Inflammatory macrophage (primary cell): ENCODE data around the gene GALNT10.
A peak's percentile ranks its signal among the peaks of the same experiment; 100 is the strongest.

Experiments used
- DNase-seq, 2 donors: peaks; one replicate each; pipeline ENCODE4 v3.0.0-alpha.2; 2020 to 2022

The GALNT10 gene

DNA sequence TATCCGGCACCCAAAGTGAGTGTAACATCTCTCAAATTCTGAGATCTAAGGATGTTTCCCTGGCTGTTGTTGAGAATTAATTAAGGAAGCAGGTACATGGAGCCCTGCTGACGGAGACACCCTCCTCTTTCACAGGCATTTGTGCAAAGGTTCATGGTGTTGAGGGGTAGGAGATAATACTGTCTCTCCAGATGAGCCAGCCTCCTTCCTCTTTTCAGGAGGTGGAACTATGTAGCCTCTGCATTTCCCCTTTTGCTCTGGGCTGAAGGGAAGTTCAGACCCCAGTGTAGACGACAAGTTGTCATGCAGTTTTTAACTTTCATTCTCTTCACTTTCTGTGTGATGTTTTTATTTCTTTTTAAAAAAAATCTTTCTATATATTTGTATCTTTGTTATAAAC is 107.5 kb downstream of the GALNT10 start:
- DNase-seq, result peak; percentile 76 to 77

DNA sequence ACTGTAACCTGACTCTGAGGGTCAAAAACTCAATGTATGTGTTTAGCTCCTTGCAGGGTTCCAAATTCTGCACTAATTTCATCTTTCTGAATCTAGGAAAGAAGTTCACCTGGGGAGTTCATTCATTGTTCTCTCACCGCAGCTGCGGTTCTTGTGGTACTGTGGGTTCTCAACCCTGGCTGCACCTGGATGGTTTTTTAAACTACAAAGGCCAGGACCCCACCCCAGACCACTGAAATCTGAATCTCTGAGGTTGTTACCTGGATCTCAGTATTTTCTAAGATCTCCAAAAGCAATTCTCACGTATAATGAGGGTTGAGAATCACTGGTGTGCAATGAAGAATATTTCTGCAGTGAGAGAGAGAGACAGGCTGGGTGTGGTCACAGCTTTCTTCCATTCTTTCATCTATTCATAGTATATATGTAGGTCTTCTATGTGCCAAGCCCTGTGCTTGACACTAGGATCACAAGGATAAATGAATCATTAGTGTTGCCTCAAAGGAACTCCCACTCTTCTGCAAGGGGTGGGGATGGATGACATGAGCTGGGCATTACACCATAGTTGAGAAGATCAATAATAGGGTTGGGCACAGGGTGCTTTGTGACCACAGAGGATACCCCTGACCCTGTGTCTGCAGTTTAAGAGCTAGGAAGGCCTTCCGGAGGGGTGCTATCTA is 109.8 kb downstream of the GALNT10 start:
- peak; percentile 40 to 64 for DNase-seq

DNA sequence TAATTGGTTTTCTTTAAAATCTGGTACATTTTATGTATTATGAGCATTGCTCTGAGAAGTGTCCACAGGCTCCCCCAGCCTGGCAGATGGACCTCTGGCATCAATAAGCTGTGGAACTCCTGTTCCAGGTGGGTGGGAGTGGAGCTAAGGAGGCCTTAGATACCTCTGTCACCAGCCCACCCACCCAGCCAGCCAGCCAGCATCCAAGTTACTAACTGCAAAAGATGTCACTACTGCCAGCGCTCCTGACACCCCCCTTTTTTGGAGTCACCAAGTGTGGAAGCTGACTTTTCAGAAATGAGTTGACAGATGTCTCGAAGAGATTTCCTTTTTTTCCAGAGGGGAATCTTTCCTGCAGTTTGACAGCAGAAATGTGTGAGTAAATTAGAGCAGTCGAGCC is 111.2 kb downstream of the GALNT10 start:
- no peak for DNase-seq

DNA sequence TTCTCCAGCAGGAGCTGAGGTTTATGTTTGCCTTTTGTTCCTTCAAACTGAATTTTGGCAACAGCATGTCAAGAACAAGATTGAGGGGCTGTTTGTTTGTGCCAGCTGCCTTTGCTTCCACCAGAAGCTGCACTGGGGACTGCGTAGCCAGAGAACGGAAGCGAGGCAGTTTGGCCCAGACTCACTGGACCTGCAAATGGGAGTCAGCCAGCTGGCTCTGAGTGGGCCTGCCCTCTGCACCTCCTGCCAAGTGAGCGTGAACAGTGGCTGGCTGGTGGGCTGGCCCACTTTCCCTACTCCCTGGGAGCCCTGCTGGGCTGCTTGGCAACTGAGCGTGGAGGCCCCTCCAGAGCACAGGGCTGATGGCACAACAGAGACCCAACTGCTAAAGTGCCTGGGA is 111.6 kb downstream of the GALNT10 start:
- no peak for DNase-seq

DNA sequence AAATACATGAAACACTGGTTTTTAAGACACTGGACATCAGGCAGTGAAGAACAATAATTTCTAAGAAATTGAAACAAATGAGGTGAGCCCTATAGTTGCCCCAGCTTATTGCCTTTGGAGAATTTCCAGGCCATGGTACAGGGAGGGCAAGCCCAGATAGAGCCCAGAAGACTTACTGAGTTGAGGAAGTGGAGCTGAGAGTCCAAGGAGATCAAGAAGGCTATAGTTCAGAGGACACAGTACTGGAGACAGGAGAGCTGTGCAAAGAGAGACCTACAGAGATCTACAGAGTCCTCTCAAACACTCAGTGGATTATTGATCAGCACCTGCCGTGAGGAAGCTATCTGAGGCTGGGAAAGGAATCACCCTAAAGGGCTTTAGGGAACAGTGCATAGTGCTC is 112.6 kb downstream of the GALNT10 start:
- no peak for DNase-seq

DNA sequence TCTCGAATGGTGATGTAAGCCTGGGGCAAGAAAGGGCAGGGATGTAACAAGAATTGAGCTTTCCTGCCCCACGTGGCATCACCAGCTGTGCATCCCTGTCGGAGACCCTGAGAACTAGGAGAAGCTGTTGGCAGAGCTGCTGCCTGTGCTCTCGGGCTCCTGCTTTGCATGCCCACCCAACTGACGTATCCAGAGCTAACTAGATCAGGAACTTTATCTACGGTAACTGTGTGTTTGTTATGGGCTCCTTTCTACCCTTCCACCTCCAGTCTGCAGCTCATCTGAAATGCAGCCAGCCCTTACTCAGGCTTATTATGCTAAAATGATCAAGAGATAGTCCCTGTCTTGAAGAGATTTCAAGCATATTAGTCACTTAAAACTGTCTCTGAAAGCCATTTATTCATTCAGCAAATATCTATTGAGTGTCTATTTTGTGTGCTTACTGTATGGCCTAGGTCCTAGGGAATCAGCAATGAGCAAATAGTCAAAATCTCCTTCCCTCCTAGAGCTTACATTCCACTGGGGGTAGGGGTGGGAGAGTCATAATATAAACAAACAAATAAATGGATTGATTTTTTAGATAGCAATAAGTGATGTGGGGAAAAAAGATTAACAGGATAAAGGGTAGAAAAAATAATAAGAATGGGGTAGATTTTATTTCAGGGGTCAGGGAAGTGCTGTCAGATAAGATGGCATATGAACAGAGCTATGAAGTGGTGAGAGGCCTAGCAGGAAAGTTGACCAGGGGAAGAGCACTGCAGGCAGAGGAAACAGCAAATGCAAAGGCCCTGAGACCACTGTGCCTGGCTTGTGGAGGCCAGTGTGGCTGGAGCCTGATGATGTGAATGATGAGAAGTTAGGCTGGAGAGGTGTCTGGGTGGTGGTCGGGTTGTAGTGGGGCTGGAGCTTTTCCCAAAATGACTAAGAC is 118.2 kb downstream of the GALNT10 start:
- no peak for DNase-seq

DNA sequence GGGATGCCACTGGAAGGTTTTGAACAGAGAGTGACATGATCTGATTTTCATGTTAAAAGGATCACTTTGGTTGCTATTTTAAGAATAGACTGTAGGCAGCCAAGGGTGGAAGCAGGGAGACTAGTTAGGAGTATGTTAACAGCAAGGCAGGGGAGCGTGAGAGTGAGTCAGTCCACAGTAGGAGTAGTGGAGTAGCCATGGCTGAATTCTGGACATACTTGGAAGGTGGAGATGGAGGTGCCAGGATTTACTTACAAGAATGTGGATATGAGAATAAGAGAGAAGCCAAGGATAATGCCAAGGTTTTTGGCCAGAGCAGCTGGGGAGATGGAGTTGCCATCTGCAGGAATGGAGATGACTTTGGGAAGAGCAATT is 118.8 kb downstream of the GALNT10 start:
- DNase-seq, result no peak

DNA sequence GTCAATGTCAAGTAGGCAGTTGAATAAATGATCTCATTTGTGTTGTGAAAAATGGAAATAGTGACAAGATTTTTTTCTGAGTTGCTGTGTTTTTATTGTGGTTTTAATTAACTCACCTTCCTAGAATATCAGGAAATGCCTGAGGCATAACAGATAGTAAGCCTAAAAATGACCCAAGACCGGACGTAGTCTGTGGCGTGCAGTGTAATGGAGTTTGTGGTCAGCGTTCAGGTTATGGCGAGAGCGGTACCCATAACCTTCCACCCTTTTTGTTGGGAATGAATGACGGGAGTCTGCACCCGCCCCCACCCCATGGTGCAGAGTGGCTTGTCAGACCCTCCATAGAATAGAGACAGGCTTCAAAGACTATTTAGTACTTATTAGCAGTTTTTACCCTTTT is 119.3 kb downstream of the GALNT10 start:
- no peak for DNase-seq

DNA sequence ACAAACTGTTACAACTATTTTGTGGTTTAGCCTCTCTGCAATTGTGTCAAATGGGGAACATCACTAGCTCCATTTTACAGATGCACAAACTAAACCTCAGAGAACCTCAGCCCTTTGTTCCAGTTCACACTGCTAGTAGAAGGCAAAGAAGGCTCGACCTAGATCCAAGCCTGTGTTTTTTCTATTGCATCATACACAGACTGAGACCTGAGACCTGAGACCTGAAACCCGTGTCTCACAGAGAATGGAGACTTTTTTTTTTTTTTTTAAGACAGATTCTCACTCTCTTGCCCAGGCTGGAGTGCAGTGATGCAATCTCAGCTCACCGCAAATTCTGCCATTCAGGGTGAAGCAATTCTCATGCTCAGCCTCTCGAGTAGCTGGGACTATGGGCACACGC is 120.8 kb downstream of the GALNT10 start:
- DNase-seq, result peak; percentile 15 to 35

DNA sequence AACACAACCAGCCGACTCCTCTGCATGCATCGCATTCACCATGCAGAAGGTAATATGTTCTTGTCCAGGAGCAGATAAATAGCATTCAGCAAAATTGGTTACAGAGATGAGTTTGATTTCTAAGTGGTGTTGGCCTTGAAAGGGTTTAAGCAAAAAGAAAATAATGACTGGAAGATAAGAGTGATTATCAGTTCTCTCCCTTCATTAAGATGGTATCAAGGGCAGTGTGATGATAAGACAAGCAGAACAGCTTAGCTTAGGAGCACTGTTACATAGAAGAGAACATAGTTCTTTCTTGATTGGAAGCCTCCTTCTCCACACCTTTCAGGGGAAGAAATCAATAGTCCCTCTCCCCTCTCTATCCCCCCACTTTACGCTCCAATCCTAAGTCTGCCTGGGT is 121.5 kb downstream of the GALNT10 start:
- DNase-seq, result no peak

DNA sequence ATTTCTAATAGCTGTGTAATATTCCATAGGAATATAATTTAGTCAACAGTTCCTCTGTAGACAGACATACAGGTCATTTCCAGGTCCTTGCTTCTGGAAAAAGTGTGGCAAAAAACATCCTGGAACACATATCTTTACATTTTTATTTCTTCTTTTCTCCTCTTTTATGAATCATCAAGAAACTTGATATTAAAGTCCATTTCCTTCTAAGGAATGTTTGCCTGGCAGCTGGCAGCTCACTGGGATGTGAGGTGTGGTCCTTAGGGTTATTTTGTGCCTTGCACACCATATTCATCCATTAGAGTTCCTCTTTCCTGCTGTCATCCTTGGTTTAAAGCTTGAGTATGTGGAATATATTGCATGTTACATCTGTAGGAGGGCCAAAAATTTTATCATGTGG is 122.0 kb downstream of the GALNT10 start:
- no peak for DNase-seq

DNA sequence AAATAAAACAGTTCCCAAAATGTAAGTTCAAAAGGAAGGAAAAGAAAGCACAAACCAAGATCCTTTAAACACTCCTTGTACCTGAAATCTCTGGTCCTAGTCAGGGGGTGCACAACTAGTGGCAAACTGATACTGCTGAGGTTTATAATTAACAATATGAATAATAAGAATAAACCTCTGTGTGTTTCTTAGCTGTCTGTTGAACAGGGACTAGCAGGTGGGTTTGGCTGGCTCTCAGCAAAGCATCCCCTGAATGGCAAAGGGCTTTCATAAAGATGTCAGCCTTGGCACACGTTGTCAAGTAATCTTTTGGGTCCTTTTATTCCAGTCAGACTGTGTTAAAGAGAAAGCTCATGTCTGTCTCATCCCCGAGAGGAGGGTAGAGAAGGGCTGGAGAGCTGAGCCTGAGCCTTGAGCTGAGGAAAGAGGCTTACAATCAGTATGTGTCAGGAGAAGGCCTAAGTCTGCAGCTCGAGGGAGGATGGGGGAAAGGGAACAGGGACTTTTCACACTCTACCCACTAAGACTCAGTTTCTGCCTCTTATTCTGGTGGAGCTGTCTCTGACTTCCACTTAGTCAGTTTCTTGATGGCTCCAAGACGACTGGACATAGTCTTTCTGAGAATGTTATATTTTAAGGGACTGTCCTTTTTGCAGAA is 123.0 kb downstream of the GALNT10 start:
- no peak for DNase-seq

DNA sequence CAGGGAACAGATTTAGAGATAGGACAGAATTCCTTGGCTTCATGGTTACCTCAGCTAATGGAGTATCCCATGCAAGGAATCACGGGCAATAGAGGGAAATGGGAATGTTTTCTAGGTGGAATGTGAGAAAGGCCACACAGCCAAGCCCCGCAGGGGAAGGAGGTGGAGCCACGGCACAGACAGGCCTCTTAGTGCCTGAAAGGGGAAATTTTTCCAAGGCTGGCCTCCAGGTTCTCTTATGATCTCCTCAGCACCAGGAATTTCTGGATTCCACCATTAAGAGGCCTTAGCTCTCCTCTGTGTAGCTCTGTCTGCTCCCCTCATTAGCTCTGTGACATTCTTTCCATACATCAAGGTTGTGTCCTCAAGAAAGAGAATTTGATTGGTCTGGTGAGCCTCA is 124.7 kb downstream of the GALNT10 start:
- DNase-seq, result no peak

DNA sequence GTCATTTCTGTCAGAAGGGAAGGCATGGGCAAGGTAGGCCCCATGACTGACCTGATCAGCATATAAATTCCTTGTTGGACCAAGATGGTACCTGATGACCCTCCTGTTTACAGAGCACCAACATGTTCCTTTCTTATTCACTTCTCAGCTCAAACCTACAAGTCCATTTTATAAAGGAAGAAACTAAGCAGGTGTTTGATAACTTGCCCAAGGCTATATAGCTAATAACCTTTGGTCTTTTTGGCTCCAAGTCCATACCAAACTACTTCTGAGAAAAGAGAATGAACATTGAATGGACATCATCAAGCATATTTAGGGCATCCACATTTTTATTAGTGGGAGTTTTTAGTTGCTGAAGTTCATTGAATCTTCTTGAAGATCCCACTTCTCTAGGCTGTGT is 125.2 kb downstream of the GALNT10 start:
- no peak for DNase-seq

DNA sequence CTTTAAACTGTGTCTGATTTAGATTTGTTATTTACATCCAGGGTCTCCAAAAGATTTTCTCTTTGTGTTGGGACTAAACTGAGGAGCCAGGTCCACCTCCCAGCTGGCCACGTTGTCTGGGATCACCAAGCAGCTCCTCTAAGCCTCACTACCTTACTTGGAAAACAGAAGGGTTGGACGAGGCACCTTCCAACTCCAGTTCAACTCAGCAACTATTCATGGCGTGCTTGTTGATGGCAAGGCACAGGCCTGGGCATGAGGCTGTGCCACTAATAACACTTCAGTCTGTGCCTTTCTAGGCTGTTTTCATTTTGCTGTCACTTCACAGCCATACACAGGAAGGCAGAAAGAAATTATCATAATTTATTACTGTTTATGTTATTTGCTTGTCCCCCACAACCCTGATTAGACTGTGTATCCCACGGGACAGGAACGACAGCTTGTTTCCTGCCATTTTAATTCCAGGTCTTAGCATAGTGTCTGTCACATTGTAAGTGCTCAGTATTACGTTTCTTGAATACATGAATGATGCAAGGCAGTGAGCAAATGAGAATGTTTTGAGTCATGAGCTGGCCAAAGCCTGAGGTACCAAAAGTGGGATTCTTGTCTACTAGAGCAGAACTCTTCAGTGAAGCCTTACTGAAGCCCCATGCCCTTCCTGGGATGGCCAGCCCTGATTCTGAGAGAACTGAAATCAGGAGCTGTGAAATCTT is 125.8 kb downstream of the GALNT10 start:
- no peak for DNase-seq

DNA sequence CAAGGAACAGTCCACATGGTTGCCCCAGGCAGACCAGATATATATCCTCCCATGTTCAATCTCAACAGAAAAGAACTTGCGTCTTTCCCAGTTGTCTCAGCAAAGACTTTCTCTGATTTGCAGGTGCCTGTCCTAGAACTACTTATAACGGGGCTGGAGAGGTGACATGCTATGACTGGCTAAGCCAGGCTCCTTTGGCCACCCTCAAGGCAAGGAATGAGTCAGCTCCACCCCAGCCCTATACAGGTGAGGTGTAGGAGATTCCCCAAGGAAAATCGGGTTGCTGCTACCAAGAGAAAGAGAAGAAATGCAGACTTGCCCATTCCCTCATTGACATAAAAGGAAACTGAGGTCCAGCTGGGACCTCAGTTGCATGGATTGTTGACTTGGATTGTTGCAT is 127.4 kb downstream of the GALNT10 start:
- no peak for DNase-seq

DNA sequence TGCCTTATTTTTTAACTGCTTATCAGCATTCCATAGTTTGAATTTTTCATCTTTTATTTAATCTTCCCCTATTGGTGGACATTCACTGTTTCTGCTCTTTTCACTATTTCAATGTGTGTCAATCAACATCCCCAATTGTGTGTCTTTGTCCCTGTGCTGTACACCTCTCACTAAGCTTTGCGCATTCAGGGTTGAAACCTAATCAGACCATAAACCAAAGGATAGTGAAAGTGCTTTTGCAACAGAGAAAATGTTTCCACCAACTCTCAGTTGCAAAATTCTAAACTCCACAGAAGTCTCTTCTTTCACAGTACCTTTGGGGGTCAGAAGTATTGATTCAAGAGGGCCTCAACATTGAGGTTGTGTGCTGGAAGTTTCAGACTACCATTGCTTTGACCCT is 128.2 kb downstream of the GALNT10 start:
- DNase-seq, result no peak

DNA sequence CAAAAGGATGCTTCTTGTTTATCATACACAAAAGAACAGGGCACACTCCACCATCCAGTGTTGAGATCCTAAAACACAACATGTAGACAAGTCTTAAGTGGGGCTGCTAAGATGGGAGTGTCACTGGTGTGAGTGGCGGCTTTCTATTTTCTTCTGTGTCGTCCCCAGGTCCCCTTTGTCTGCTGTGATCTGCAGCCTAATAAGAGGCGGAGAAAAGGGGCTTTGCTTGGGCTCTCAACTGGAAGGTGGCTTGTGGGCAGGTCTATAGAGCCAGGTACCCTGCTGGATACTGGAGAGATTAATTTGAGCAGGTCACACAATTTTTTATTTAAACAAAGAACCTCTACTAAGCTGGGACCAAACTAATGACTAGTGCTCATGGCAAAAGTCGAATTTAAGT is 129.2 kb downstream of the GALNT10 start:
- no peak for DNase-seq

DNA sequence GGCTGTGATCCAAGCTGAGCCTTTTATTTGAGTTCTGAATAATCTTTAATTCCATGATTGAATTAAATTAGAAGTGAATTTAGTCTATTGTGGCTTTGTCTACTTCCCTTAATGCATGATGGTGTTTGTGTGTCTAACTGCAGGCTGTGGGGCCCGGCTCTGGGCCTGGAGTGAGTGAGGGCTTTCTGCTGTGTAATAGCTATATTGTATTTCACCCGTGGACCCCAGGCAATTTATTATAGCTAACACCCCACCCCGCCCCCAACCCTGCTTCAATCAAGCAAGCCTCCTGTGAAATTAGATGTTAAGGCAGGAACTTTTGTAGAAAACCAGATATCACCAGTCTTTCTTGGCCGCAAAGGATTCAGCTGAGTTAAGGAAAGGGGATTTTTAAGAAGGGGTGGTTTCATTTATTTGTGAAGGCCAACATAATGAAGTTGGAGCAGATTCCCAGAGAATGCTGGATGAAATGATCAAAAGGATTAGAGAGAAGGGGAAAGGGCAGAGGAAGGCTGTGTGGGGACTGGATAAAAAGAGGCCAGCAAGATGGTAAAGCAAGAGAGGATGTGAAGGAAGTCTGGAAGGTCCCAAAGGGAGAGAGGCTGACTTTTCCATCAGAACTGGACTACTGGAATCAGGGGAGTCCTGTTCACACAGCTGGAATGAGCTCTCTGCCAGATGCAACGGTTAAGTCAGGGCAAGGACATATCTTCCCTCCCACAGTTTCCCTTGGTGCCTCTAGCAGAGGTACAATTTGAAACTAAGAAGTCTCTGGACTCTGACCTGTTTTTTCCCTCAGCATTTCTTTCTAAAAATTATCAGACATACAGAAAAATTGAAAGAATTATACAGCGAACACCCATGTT is 129.9 kb downstream of the GALNT10 start:
- no peak for DNase-seq

DNA sequence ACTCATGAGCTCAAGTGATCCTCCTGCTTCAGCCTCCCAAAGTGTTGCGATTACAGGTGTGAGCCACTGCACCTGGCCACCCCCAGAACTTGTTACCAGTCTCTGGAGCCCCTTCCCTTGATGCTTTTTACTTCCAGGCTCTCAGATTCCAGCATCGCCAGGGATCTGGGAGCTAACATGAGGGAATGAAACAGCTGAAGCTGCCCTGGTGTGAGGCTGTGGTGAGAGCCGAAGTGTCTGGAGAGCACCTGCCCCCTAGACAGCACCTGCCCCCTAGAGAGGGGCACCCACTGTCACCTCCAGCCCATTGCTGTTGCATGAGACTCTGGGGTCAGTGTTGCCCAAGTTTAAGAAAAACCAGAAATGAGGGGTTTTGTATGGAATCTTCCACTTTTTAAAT is 131.0 kb downstream of the GALNT10 start:
- DNase-seq, result no peak

DNA sequence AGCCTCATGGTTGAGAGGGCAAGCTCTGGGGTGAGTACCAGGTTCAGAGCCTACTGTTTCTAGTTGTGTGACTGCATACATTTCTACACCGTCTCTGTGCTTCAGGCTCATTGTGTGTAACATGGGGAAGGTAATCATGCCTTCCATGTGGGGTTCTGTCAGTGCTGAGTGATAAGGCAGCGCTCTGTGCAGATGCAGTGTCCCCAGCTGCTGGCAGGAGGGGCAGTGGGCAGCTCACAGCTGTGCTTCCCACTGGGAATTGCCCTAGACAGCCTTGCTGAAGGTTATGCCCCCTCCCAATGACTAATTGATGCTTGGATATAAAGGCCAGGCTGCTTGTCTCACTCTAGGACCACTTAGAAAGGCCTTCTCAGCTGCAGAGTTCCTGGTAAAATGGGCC is 133.5 kb downstream of the GALNT10 start:
- no peak for DNase-seq

DNA sequence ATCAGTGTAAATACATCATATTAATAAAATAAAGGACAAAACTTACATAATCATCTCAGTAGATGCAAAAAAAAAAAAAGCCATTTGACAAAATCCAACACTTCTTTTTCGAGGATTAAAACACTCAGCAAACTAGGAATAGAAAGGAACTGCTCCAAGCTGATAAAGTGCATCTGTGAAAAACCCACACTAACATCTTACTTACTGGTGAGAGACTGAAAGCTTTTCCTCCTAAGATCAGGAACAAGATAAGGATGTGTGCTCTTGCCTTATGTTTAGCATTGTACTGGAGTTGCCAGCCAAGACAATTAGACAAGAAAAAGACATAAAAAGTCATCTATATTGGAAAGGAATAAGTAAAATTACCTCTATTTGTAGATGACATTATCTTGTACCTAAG is 135.0 kb downstream of the GALNT10 start:
- DNase-seq, result no peak
